Fibroblast of pulmonary artery (primary cell): ENCODE data around the gene PRUNE2.
A peak's percentile ranks its signal among the peaks of the same experiment; 100 is the strongest.

Experiments
- DNase-seq: peaks from one replicate; pipeline ENCODE4 v3.0.0-alpha.2; 2010; ENCODE audit warnings: low read depth
- H3K4me3 ChIP-seq: replicated peaks from 2 replicates; pipeline ENCODE4 v1.5.1; 2011; ENCODE audit warnings: low read depth, mild to moderate bottlenecking, control low read depth, low read length, moderate library complexity
- TF ChIP-seq, protein P1 (sequence below): IDR thresholded peaks from 2 replicates; pipeline ENCODE4 v1.5.1; 2011; ENCODE audit warnings: mild to moderate bottlenecking, control low read depth, low read length, inconsistent platforms; ENCODE audit errors: missing control alignments

PRUNE2 gene

DNA sequence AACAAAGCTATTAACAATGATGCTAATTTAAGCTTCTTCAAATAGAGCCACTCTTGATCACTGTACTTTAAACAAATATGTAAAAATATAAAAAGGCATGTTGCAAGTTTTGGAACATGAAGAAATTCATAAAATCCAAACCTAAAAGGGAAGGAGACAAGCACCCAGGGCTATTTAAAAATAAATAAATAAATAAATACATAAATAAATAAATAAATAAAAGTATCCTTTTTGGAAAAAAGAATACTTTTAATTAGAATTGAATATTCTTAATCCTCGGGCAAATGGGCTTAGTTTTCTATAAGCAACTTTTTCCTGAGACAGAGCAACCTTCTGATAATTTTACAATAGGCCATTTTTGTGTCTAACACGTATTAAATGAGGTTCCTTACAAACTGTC, 289.1 kb downstream of the PRUNE2 start:
- DNase-seq, result no peak
- TF ChIP-seq, protein P1, sequence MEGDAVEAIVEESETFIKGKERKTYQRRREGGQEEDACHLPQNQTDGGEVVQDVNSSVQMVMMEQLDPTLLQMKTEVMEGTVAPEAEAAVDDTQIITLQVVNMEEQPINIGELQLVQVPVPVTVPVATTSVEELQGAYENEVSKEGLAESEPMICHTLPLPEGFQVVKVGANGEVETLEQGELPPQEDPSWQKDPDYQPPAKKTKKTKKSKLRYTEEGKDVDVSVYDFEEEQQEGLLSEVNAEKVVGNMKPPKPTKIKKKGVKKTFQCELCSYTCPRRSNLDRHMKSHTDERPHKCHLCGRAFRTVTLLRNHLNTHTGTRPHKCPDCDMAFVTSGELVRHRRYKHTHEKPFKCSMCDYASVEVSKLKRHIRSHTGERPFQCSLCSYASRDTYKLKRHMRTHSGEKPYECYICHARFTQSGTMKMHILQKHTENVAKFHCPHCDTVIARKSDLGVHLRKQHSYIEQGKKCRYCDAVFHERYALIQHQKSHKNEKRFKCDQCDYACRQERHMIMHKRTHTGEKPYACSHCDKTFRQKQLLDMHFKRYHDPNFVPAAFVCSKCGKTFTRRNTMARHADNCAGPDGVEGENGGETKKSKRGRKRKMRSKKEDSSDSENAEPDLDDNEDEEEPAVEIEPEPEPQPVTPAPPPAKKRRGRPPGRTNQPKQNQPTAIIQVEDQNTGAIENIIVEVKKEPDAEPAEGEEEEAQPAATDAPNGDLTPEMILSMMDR, result no peak
- H3K4me3 ChIP-seq, result no peak overlapping the region

DNA sequence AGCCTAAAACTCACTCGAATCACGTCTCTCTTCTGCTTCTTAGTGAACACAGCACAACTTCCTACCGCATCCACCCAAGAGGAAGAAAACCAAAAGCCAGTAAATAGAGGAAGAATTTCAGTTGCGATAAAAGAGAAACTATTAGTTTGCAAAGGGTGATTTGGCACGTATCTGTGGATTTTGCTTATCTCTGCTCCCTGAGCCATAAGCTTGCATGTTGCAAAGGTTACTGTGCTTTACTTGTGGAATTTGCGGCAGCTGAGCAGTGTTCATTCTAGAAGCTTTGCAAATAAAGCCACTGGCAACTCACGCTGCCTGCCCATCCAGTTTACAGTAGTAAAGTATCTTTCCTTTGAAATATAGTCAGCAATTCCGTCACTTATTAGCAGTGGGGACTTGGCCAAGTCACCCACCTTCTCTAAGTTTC, 290.7 kb downstream of the PRUNE2 start:
- peak overlapping the region; percentile 13 for H3K4me3 ChIP-seq
- DNase-seq, result peak; percentile 36
- TF ChIP-seq, protein P1, result no peak

DNA sequence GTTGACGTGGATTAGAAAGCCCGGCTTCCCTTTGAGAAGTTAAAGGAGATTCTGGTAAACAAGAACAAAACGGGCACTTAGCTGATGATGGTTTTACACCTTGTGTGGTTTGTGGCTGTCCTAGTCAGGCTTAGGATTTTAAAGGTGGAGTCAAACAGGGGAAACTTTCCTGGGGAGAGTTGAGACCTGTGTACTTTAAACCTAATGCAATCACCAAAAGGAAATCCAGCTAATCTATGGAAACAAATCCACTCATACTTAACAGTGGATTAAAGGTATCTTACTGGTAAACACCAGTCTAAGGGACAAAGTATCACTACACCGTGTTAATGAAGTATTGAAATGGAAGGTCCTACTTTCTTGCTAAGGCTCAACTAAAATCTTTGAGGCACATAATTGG, 291.9 kb downstream of the PRUNE2 start:
- H3K4me3 ChIP-seq, result no peak overlapping the region
- no peak for DNase-seq
- TF ChIP-seq, protein P1, result no peak

DNA sequence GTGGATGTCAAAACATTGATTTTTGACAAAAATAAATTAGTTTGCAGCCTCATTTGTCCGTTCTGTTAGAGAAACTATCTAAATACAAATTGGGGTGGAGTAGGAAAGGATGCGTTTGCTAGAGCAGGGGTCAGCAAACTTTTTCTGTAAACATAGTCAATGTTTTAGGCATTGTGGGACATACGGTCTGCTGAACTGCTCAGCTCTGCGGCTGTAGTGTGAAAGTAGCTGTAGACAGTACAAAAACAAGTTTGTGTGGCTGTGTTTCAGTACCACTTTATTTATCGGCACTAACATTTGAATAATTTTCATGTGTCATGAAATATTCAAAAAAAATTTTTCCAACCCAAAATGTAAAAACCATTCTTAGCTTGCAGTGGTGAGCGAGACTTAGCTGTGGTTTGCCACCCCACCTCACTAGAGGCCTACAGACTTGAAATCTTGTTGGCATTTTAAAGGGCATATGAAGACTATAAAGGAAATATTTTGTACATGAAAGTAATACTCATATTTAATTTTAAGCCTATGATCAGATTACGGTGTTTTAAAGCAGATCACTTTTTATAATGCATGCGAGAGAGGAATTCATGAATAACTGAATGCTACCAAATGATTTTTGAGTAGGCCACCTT, 292.6 kb downstream of the PRUNE2 start:
- no peak overlapping the region for H3K4me3 ChIP-seq
- no peak for DNase-seq
- TF ChIP-seq, protein P1, result no peak

DNA sequence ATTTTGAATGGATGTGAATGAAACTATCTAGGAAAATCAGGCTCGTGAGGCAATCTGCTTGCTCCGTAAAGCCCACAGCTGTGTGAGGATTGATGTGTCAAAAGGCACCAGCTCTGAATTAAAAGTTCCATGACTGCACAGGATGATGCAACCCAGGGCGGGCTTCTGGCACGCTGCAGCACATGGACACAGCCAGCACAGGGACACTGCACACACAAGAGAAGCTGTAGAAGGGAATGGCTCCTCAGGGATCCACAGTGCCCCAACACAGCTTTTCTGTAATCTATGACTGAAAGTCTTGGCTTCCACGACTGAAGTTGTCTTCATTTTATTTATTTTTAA, 295.9 kb downstream of the PRUNE2 start:
- DNase-seq, result peak; percentile 88
- TF ChIP-seq, protein P1, result no peak
- no peak overlapping the region for H3K4me3 ChIP-seq

DNA sequence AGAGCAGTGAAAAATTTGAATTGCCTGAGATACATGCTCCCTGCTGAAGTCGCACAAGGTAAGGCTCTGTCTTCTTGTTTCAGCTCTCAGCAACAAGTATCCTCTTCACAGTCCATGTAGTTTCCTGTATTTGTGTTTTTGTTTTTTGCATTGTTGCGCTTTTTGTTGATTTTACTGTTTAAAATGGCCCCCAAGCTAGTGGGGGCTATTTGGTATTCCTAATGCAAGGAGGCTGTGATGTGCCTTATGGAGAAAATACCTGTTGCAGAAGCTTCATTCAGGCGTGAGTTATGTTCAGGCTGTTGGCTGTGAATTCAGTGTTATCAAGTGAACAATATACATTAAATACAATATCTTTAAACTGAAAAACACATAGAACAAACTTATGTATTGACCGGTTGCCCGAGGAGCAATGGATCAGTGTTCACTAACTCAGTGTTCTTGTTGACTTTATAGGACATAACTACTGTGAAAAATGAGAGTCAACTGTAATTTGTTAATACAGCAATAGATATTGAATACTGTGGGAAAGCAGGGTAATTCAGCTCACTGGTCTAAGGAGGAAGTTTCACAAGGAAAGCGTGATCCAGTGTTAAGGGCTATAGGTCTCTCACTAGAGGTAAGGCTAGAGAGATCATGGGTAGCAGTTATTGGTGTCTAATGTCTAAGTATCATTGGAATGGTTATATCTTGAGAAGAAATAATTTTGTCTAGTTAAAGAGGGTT, 296.5 kb downstream of the PRUNE2 start:
- TF ChIP-seq, protein P1, result no peak
- H3K4me3 ChIP-seq, result no peak overlapping the region
- DNase-seq, result no peak
